ENCODE measurements around the gene GALNS. TPM values are rescaled to one million over a fixed set of nuclear protein-coding genes. Genes with fewer than 3 reads are reported as not detected.

GALNS gene
- total and polyA plus RNA-seq, 2 donors (not counting 1 experiment from before 2014, with no cell fraction given): 45.5 to 68.4 TPM

DNA sequence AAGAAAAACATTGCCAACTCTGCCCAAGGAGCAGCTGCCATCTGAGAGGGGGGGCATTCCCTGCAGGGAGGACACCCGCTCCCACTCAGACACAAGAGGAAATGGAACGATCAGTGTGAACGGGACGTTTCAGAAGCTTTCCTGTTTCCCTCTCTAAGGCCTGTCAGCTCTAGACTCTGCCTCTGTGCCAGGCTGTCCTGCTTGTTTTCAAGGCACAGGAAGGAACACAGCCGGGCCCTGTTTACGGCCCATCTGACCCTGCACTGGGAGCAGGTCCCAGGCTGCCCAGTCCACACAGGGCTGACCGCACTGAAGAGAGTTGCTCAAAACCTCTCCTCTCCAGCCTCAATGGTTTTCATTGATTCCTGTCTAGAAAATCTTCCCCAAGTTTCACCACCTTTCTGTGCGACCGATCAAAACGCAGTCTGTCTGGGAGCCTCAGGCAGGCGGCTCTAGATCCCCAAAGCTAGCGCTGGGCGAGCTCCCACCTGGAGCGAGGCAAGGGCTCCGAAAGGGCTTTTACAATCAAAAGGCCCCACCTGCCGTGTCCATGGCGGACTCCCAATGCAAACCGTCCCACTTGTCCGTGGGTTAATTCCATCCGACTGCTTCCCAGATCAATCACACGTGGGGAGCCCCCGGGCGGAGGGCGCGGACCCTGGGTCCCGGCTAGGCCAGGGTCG is 73.2 kb downstream of the GALNS start:
- H3K4me1 ChIP-seq (ENCODE audit: control insufficient read depth in 2 of 2, insufficient read depth in 2 of 2, low read length in 2 of 2): peaks cover 47 to 57% of the 10 kb centered on the region in 2 donors
- no peaks in the 10 kb centered on the region for H3K36me3 ChIP-seq (replicated peaks in 1 of 2; ENCODE audit: control extremely low read depth in 1 of 2, control insufficient read depth in 1 of 2, extremely low read depth in 1 of 2, insufficient read depth in 2 of 2, low read length in 1 of 2)
- intact Hi-C loops (cut with micrococcal nuclease): loop anchor here (1.0 to 10.0 kb wide), 6 partner anchors 17 to 433 kb away; partner anchors contain the start of genes CDT1, IL17C, ZC3H18 and ZFPM1
- peaks cover 28% of the 10 kb centered on the region for H3K79me2 ChIP-seq (ENCODE audit: control insufficient read depth, insufficient read depth, low read length)
- peak overlapping the region; percentile 84 for H3K27ac Mint-ChIP-seq
- no peaks in the 10 kb centered on the region for H3K27me3 ChIP-seq (replicated peaks in 1 of 4; ENCODE audit: control extremely low read depth in 1 of 4, control insufficient read depth in 3 of 4, insufficient read depth in 4 of 4, low read length in 3 of 4)
- no peaks in the 10 kb centered on the region for H3K27me3 Mint-ChIP-seq
- H3K4me2 ChIP-seq (replicated peaks; ENCODE audit: low read depth, low read length, poor library complexity, severe bottlenecking): peak overlapping the region; percentile 95
- peak overlapping the region; percentile 72 to 77 for H3K27ac ChIP-seq (ENCODE audit: low read length in 2 of 2)
- no peaks in the 10 kb centered on the region for H3K9me3 ChIP-seq (ENCODE audit: control extremely low read depth in 1 of 3, control insufficient read depth in 2 of 3, insufficient read depth in 1 of 3, low read length in 2 of 3)
- WGBS (ENCODE audit: insufficient coverage): 7% methylated on average over 27 of the region's 27 CpGs
- ATAC-seq (ENCODE audit: low read depth): no peak
- peak; percentile 54 for DNase-seq
- no peak for TF ChIP-seq EZH2 (IDR thresholded peaks at IDR 0.05; ENCODE audit: borderline replicate concordance, insufficient read depth, low read depth, low read length, poor library complexity, severe bottlenecking)
- TF ChIP-seq, protein P1, sequence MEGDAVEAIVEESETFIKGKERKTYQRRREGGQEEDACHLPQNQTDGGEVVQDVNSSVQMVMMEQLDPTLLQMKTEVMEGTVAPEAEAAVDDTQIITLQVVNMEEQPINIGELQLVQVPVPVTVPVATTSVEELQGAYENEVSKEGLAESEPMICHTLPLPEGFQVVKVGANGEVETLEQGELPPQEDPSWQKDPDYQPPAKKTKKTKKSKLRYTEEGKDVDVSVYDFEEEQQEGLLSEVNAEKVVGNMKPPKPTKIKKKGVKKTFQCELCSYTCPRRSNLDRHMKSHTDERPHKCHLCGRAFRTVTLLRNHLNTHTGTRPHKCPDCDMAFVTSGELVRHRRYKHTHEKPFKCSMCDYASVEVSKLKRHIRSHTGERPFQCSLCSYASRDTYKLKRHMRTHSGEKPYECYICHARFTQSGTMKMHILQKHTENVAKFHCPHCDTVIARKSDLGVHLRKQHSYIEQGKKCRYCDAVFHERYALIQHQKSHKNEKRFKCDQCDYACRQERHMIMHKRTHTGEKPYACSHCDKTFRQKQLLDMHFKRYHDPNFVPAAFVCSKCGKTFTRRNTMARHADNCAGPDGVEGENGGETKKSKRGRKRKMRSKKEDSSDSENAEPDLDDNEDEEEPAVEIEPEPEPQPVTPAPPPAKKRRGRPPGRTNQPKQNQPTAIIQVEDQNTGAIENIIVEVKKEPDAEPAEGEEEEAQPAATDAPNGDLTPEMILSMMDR (IDR thresholded peaks at IDR 0.05): no peak
- peak overlapping the region in 4 of 5 experiments; percentile 48 to 71 (median 64) for H3K4me3 ChIP-seq (ENCODE audit: control extremely low read depth in 1 of 5, extremely low read depth in 1 of 5, insufficient read depth in 1 of 5, low read depth in 2 of 5, low read length in 4 of 5)
- H4K20me1 ChIP-seq (ENCODE audit: control insufficient read depth, insufficient read depth, low read length, poor library complexity, severe bottlenecking): peaks cover 37% of the 10 kb centered on the region
- H3K4me1 Mint-ChIP-seq: peaks cover 50% of the 10 kb centered on the region
- peak overlapping the region; percentile 54 for H2AFZ ChIP-seq (ENCODE audit: insufficient read depth, low read depth, low read length, poor library complexity, severe bottlenecking)
- no peaks in the 10 kb centered on the region for H3K9me3 Mint-ChIP-seq (ENCODE audit: insufficient read depth)
- peak overlapping the region; percentile 65 for H3K9ac ChIP-seq (ENCODE audit: low read length)
- CTCF ChIA-PET: interaction anchor here (0.7 to 9.9 kb wide), 12 partner anchors 11 to 433 kb away, joined by 3 to 138 read pairs (median 6); partner anchors contain the start of gene APRT
- POLR2A ChIA-PET: interaction anchor here (0.6 to 2.6 kb wide), 5 partner anchors 11 to 125 kb away, joined by 3 to 12 read pairs (median 6); no protein-coding TSS in a partner anchor
- H3K4me3 Mint-ChIP-seq: peak overlapping the region; percentile 73

All from B cell (primary cell).